Cardiac muscle cell (in vitro differentiated cells and primary cell): ENCODE measurements around the gene MACROD2. TPM values are rescaled to one million over a fixed set of nuclear protein-coding genes. Genes with fewer than 3 reads are reported as not detected.

Experiments
- DNase-seq, 2 donors: peaks; one replicate each; pipeline versions ENCODE4 v3.0.0 to v3.0.0-alpha.2; 2010 to 2017; ENCODE audit warnings: low read depth in 1 of 2, low spot score in 1 of 2
- H3K27ac ChIP-seq: fragments of 200-600 bp; sonication (generic); 2 replicates; pipeline ENCODE4 v1.5.1; 2016
- H3K27me3 ChIP-seq: fragments of 200-600 bp; sonication (generic); 2 replicates; pipeline ENCODE4 v1.6.0; 2016; ENCODE audit warnings: control low read depth
- H3K36me3 ChIP-seq: fragments of 200-600 bp; sonication (generic); 2 replicates; pipeline ENCODE4 v1.5.1; 2016; ENCODE audit warnings: control low read depth
- H3K4me1 ChIP-seq: fragments of 200-600 bp; sonication (generic); 2 replicates; pipeline ENCODE4 v1.8.1; 2017; ENCODE audit warnings: low read depth, mild to moderate bottlenecking, mixed run types
- H3K4me3 ChIP-seq: fragments of 200-600 bp; sonication (generic); 2 replicates; pipeline ENCODE4 v1.5.1; 2016; ENCODE audit warnings: mild to moderate bottlenecking
- H3K9me3 ChIP-seq: fragments of 200-600 bp; sonication (generic); 2 replicates; pipeline ENCODE4 v1.5.1; 2017; ENCODE audit warnings: low read depth, mild to moderate bottlenecking, control low read depth
- CTCF ChIP-seq: IDR thresholded peaks from 2 replicates; pipeline ENCODE4 v1.5.1; 2012; ENCODE audit warnings: low read depth, mild to moderate bottlenecking, low read length
- polyA plus RNA-seq: library from polyadenylated mRNA; unstranded; fragments of >200 nt; fragmentation: Nextera tagmentation; extraction: Ambion mirVana; gene quantifications from 2 replicates; pipeline ENCODE4 v1.2.1, GENCODE V29; 2016
- total RNA-seq: library from RNA; depleted of rRNA; stranded (reverse); fragments of >200 nt; gene quantifications from 2 replicates; pipeline ENCODE4 v1.2.3, GENCODE V29; 2016

The MACROD2 gene
- total and polyA plus RNA-seq, 2 experiments from 2014 or later = 9.3 to 14.4 TPM

GRCh38 chr20:16061351-16061750, 2066.0 kb downstream of the MACROD2 start:
- no peak overlapping the region for H3K4me3 ChIP-seq
- peaks cover 23% of the 10 kb centered on the region for H3K4me1 ChIP-seq
- no peak overlapping the region for H3K27ac ChIP-seq
- H3K9me3 ChIP-seq = no peaks in the 10 kb centered on the region
- DNase-seq = no peak
- no peaks in the 10 kb centered on the region for H3K27me3 ChIP-seq
- H3K36me3 ChIP-seq = no peaks in the 10 kb centered on the region
- TF ChIP-seq CTCF = no peak

- H3K36me3 ChIP-seq = no peaks in the 10 kb centered on the region
- H3K27ac ChIP-seq = no peak overlapping the region
- no peaks in the 10 kb centered on the region for H3K27me3 ChIP-seq
- no peak overlapping the region for H3K4me3 ChIP-seq
- DNase-seq = no peak
- peaks cover 23% of the 10 kb centered on the region for H3K4me1 ChIP-seq
- H3K9me3 ChIP-seq = no peaks in the 10 kb centered on the region
- TF ChIP-seq CTCF = no peak
These were observed 2067.6 kb downstream of the MACROD2 start for GRCh38 chr20:16062661-16063581.

- no peak overlapping the region for H3K27ac ChIP-seq
- peaks cover 23% of the 10 kb centered on the region for H3K4me1 ChIP-seq
- no peaks in the 10 kb centered on the region for H3K36me3 ChIP-seq
- TF ChIP-seq CTCF = no peak
- H3K9me3 ChIP-seq = no peaks in the 10 kb centered on the region
- DNase-seq = no peak
- H3K4me3 ChIP-seq = no peak overlapping the region
- H3K27me3 ChIP-seq = no peaks in the 10 kb centered on the region
These were observed 2068.6 kb downstream of the MACROD2 start for GRCh38 chr20:16063881-16064280.

GRCh38 chr20:16064989-16065707, 2069.8 kb downstream of the MACROD2 start:
- H3K4me3 ChIP-seq = no peak overlapping the region
- no peaks in the 10 kb centered on the region for H3K36me3 ChIP-seq
- H3K27me3 ChIP-seq = no peaks in the 10 kb centered on the region
- peaks cover 23% of the 10 kb centered on the region for H3K4me1 ChIP-seq
- DNase-seq = peak in 1 of 2 donors; percentile 23
- peak overlapping the region; percentile 8 for H3K27ac ChIP-seq
- no peaks in the 10 kb centered on the region for H3K9me3 ChIP-seq
- TF ChIP-seq CTCF = no peak

GRCh38 chr20:16066571-16066970, 2071.3 kb downstream of the MACROD2 start:
- no peak for TF ChIP-seq CTCF
- no peak for DNase-seq
- H3K36me3 ChIP-seq = no peaks in the 10 kb centered on the region
- no peaks in the 10 kb centered on the region for H3K27me3 ChIP-seq
- no peaks in the 10 kb centered on the region for H3K9me3 ChIP-seq
- peaks cover 23% of the 10 kb centered on the region for H3K4me1 ChIP-seq
- no peak overlapping the region for H3K27ac ChIP-seq
- H3K4me3 ChIP-seq = no peak overlapping the region
